Measurements from ENCODE around the gene EEFSEC. TPM values are rescaled to one million over a fixed set of nuclear protein-coding genes. Genes with fewer than 3 reads are reported as not detected.

The EEFSEC gene
- total and polyA plus RNA-seq, 11 donors: 17.5 to 48.0 (median 22.5) TPM

DNA sequence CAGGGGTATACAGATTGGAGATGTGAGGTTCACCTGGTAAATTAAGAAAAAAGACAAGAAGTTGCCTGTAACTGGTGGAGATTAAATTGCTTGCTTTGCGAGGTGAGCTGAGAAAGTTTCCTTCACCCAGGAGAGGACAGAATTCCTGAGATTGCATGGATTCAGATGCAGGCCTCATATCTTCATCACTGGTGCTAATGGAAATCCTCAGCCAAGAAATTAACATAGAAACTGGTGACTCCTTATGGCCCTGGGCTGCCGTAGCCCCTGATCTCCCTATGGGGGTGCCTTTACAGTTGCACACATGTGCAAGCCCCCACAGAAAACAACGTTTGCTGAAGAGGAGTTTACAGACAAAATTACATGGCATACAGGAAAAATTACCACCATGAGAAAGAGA is 68.0 kb downstream of the EEFSEC start:
- Histone ChIP-seq H3K27ac (no peak overlapping the region), H3K9me3 (peaks cover 0 to 16% (median 5%) of the 10 kb centered on the region in 12 donors), H3K4me3 (no peak overlapping the region), H3K4me1 (peaks cover 0 to 18% (median 2%) of the 10 kb centered on the region in 12 donors), H3K36me3 (no peaks in the 10 kb centered on the region), H3K27me3 (no peaks in the 10 kb centered on the region)
- no peak for ATAC-seq
- WGBS, 4 donors: 89 to 95% (median 91%) methylated on average over 3 of the region's 3 CpGs
- DNase-seq: no peak
- TF ChIP-seq CTCF (IDR thresholded peaks at IDR 0.05) (no peak), POLR2A (IDR thresholded peaks at IDR 0.05) (no peak)
- intact Hi-C loops (cut with DNase I): no loop called here

DNA sequence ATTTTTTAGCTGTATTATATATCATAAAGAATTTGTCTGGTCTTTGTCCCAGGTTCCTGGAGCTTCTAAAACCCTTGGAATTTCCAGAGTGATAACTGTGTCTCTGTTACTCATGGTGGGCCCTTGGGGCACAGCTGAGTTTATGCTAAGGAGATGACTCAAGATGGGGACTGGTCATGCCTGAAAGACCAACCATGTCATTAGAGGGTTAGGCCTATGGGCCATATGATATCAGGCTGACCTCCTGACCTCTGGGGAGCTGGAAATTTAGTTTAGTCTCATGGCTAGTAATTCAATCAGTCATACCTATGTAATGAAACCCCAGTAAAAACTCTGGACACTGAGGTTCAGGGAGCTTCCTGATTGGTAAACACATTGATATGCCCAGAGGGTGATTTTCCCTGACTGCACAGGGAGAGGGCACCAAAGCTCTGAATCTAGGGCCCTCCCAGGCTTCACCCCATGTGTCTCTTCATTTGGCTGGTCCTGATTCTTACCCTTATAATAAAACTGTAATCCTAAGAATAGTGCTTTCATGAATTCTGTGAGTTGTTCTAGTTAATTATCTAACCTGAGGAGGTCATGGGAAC is 69.6 kb downstream of the EEFSEC start:
- Histone ChIP-seq H3K4me3 (no peak overlapping the region), H3K27me3 (no peaks in the 10 kb centered on the region), H3K9me3 (peaks cover 0 to 16% (median 5%) of the 10 kb centered on the region in 12 donors), H3K27ac (no peak overlapping the region), H3K36me3 (no peaks in the 10 kb centered on the region), H3K4me1 (peaks cover 0 to 15% (median 0%) of the 10 kb centered on the region in 12 donors)
- DNase-seq (no peak), ATAC-seq (no peak)
- intact Hi-C loops (cut with DNase I): no loop called here
- no peak for TF ChIP-seq CTCF (IDR thresholded peaks at IDR 0.05)
- TF ChIP-seq POLR2A (IDR thresholded peaks at IDR 0.05): no peak

DNA sequence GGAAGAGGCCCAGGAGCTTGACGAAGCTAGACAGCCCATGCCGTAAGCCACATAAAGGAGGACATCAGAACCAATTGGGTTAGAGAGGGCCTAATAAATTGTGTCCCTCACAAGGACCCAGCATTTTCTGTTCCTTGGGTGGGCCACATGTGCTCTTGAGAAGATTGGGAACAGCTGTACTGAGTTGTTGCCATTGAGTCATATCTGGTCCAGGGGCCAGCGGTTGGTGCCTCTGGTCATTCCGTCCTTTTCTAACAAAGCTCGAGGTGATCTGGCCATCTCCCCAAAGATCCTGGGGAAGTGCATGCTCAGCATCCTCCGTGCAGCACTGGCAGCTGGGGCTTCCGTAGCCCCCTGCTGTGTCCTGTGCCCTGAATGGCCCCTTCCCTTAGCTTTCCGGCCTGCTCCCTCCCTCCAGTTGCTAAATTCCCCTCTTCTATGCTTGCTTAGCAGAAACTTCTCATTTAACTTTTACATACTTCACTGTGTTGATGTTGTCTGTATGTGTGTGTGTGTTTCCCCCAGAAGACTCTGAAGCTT is 73.0 kb downstream of the EEFSEC start:
- Histone ChIP-seq H3K9me3 (peaks cover 0 to 16% (median 5%) of the 10 kb centered on the region in 12 donors), H3K27me3 (no peaks in the 10 kb centered on the region), H3K36me3 (no peaks in the 10 kb centered on the region), H3K27ac (no peak overlapping the region), H3K4me3 (no peak overlapping the region), H3K4me1 (peaks cover 0 to 23% (median 8%) of the 10 kb centered on the region in 12 donors)
- intact Hi-C loops (cut with DNase I): loop anchor here in 4 of 10 donors (5.0 kb wide), 2 partner anchors 96 to 271 kb away; no protein-coding TSS in a partner anchor
- no peak for DNase-seq
- TF ChIP-seq CTCF (IDR thresholded peaks at IDR 0.05) (no peak), POLR2A (IDR thresholded peaks at IDR 0.05) (no peak)
- 78 to 84% (median 82%) methylated on average over 8 of the region's 8 CpGs for WGBS, 4 donors
- no peak for ATAC-seq

GRCh38 chr3:128226795-128227395 is 73.6 kb downstream of the EEFSEC start:
- WGBS, 4 donors: 60 to 68% (median 62%) methylated on average over 3 to 5 of the region's 5 CpGs
- TF ChIP-seq CTCF (IDR thresholded peaks at IDR 0.05) (peak; percentile 44 to 78 (median 64)), POLR2A (IDR thresholded peaks at IDR 0.05) (no peak)
- intact Hi-C loops (cut with DNase I): loop anchor here in 4 of 10 donors (5.0 kb wide), 2 partner anchors 95 to 270 kb away; no protein-coding TSS in a partner anchor
- no peak overlapping the region for H3K4me3 ChIP-seq
- DNase-seq (no peak), ATAC-seq (peak; percentile 58 to 78 (median 66))
- H3K9me3 ChIP-seq: peaks cover 0 to 16% (median 5%) of the 10 kb centered on the region in 12 donors
- H3K4me1 ChIP-seq: peaks cover 0 to 23% (median 8%) of the 10 kb centered on the region in 12 donors
- no peaks in the 10 kb centered on the region for H3K36me3 ChIP-seq
- no peak overlapping the region for H3K27ac ChIP-seq
- no peaks in the 10 kb centered on the region for H3K27me3 ChIP-seq
